Thyroid gland (tissue), 4 donors: ENCODE measurements around the gene FPR2.

ENCODE experiments used
- CTCF ChIP-seq, 6 experiments: fragments of 200-600 bp in 3 of 6; fragments of 450-650 bp in 3 of 6; sonication (generic) in 3 of 6; IDR thresholded peaks; one replicate each; pipeline ENCODE4 v1.5.1; 2016 to 2019; ENCODE audit warnings: antibody characterized with exemption in 6 of 6, mild to moderate bottlenecking in 2 of 6, inconsistent platforms in 1 of 6, moderate library complexity in 1 of 6
- POLR2A ChIP-seq, 2 donors: fragments of 450-650 bp; IDR thresholded peaks; one replicate each; pipeline ENCODE4 v1.6.1; 2017; ENCODE audit warnings: antibody characterized with exemption in 2 of 2, mild to moderate bottlenecking in 2 of 2, moderate library complexity in 1 of 2

GRCh38 chr19:51784922-51785690, 24.1 kb downstream of the FPR2 start:
- TF ChIP-seq CTCF (IDR thresholded peaks at IDR 0.05) (no peak), POLR2A (IDR thresholded peaks at IDR 0.05) (no peak)
